SK-N-DZ (cell line): ENCODE data around the gene DENND5B.

Source experiments
- small RNA-seq, 2 experiments: library from RNA; depleted of rRNA; stranded (forward); fragments of <200 nt; gene quantifications; one replicate each; pipeline ENCODE3, GENCODE V24; 2014

DENND5B gene

Small RNAs within 50 kb of the gene (small RNA-seq; reads per million reads assigned to genes)
- gene RF00019 = 0 reads per million in 2 experiments
- 0 reads per million in 2 experiments for gene RF00026
- gene RNU5F-4P = 4.0 to 4.6 reads per million in 2 experiments
- 0 reads per million in 2 experiments for gene RNU6-618P
- gene RPL31P50 = 0 reads per million in 2 experiments
